Nephron progenitor cell (in vitro differentiated cells): ENCODE results near the gene GSE1.

Source experiments
- DNase-seq: peaks from one replicate; pipeline ENCODE4 v3.0.0; 2021
- H3K27ac Mint-ChIP-seq: 2 replicates; pipeline ENCODE4 v1.8.0; 2021; ENCODE audit warnings: mild to moderate bottlenecking, moderate library complexity, mixed read lengths
- H3K27me3 Mint-ChIP-seq: 2 replicates; pipeline ENCODE4 v1.8.0; 2021; ENCODE audit warnings: mild to moderate bottlenecking, low read depth, mixed read lengths; ENCODE audit not compliant: poor library complexity
- H3K36me3 Mint-ChIP-seq: 2 replicates; pipeline ENCODE4 v1.8.0; 2021; ENCODE audit warnings: low read depth, mixed read lengths
- H3K4me1 Mint-ChIP-seq: 2 replicates; pipeline ENCODE4 v1.8.0; 2021; ENCODE audit warnings: mixed read lengths
- H3K4me3 Mint-ChIP-seq: 2 replicates; pipeline ENCODE4 v1.8.0; 2021; ENCODE audit warnings: mild to moderate bottlenecking, moderate library complexity, mixed read lengths
- H3K9me3 Mint-ChIP-seq: 2 replicates; pipeline ENCODE4 v1.8.0; 2021; ENCODE audit warnings: mild to moderate bottlenecking, moderate library complexity, mixed read lengths
- TF ChIP-seq, protein P1 (sequence below): fragments of 200-600 bp; sonication (generic); IDR thresholded peaks from 2 replicates; pipeline ENCODE4 v1.5.0; 2021; ENCODE audit warnings: antibody characterized with exemption

GSE1 gene

DNA sequence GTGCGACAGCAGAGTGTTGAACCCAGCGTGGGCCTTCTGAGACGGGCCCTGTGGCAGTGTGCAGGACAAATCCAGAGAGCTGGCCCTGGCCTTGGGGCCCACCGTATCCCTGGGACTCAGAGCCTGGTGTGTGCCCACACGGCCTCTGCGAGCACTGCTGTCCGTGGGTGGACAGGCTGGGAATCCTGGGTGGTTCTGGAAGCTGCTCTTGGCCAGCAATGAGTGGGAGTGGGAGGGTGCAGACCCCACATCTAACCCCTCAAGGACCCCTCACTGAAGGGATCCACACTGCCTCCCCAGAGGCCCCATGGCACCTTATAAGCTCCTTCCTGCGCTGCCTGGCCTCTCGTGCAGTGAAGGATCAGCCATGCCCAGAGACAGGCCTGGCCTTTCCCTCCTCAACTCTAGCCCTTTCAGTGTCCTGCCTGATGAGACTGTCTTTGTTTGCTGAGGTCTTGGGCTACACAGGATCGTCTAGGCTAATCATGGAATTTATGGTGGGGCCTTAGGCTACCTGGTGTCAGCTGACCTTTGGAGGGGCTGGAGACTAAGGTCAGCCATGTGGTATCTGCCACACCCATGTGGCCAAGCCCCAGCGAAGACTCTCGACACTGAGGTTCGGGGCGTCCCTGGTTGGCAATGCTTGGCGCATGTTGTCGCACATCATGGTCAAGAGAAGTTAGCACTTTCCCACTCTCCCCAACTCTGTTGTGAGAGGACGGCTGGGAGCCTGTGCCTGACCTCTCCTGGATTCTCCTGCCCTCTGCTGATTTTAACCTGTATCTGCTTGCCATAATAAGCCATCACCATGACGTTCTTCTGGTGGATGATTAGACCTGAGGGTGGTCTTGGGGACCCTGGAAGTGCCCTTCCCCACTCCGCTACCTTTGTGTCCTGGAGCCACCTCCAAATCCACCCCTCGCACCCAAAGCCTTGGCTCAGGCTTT, 92.1 kb downstream of the GSE1 start:
- Mint-ChIP-seq H3K27me3 (peaks cover 28% of the 10 kb centered on the region), H3K27ac (no peak overlapping the region), H3K9me3 (no peaks in the 10 kb centered on the region), H3K36me3 (peaks cover 4% of the 10 kb centered on the region), H3K4me3 (no peak overlapping the region), H3K4me1 (peaks cover 17% of the 10 kb centered on the region)
- no peak for DNase-seq
- TF ChIP-seq, protein P1, sequence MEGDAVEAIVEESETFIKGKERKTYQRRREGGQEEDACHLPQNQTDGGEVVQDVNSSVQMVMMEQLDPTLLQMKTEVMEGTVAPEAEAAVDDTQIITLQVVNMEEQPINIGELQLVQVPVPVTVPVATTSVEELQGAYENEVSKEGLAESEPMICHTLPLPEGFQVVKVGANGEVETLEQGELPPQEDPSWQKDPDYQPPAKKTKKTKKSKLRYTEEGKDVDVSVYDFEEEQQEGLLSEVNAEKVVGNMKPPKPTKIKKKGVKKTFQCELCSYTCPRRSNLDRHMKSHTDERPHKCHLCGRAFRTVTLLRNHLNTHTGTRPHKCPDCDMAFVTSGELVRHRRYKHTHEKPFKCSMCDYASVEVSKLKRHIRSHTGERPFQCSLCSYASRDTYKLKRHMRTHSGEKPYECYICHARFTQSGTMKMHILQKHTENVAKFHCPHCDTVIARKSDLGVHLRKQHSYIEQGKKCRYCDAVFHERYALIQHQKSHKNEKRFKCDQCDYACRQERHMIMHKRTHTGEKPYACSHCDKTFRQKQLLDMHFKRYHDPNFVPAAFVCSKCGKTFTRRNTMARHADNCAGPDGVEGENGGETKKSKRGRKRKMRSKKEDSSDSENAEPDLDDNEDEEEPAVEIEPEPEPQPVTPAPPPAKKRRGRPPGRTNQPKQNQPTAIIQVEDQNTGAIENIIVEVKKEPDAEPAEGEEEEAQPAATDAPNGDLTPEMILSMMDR = no peak

DNA sequence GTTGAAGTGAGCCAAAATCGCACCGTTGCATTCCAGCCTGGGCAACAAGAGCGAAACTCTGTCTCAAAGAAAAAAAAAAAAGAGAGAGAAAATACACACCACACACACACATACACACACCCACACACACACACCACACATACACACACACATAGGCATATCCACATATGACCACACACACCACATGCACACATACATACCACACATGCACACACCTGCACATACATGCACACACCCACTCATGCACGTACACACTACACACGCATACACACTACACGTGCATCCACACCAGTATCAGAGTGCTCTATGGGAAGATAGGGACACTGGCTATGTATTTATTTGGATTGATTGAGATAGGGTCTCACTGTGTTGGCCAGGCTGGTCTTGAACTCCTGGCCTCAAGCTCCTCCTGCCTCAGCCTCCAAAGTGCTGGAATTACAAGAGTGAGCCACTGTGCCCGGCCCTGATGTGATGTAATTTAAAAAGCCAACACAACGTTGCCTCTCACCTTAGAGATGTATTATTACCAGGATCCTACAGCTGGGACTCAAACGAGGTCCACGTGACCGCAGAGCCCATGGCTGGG, 93.4 kb downstream of the GSE1 start:
- Mint-ChIP-seq H3K9me3 (no peaks in the 10 kb centered on the region), H3K27me3 (peaks cover 31% of the 10 kb centered on the region), H3K4me3 (no peak overlapping the region), H3K36me3 (peaks cover 4% of the 10 kb centered on the region), H3K4me1 (peaks cover 25% of the 10 kb centered on the region), H3K27ac (no peak overlapping the region)
- TF ChIP-seq, protein P1 = no peak
- no peak for DNase-seq

DNA sequence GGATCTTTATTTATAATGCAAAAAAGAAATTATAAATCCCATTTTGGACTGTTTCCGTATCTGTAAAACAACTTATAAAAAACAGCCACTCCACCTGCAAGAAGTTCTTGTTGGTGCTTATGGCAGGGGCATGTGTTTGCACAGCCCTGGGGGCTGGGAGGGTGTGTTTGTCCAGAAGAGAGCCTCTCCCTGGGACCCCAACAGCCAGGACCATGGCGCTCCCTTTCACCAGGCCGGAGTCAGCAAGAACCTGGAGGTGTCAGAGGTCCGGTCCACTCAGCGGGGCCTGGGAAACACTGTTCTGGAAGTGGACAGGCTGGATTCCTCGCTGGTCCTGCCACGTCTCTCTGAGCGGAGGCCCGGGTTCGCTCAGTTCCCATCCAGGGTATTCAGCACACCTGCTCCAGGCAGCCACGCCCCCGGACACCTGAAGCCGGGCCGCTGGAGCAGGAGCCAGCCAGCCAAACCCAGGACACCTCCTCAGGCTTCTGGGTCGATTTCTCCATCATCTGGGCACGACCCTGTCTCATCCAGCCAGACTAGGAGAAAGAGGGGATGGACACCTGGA, 94.5 kb downstream of the GSE1 start:
- TF ChIP-seq, protein P1 = no peak
- Mint-ChIP-seq H3K27ac (no peak overlapping the region), H3K4me1 (peaks cover 32% of the 10 kb centered on the region), H3K4me3 (no peak overlapping the region), H3K9me3 (peaks cover 6% of the 10 kb centered on the region), H3K27me3 (peaks cover 24% of the 10 kb centered on the region), H3K36me3 (peaks cover 4% of the 10 kb centered on the region)
- no peak for DNase-seq

DNA sequence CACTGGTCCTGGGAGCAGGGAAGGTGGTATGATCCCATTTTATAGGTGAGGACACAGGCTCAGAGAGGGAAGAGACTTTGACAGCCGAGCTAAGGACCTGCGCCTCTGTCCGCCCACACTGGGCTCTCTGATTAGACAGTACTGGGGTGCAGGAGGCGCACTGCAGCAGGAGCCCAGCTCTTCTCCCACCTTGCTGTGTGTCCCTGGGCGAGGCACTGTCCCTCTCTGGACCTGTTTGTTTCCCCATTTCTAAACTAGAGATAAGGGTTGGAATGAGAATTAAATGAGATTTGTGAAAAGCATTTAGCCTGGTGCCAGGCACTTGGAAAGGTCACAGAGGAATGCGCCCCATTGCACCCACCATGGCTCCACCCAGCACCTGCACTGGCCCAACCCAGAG, 95.2 kb downstream of the GSE1 start:
- H3K4me3 Mint-ChIP-seq = no peak overlapping the region
- no peak overlapping the region for H3K27ac Mint-ChIP-seq
- TF ChIP-seq, protein P1 = no peak
- H3K9me3 Mint-ChIP-seq = peaks cover 8% of the 10 kb centered on the region
- peaks cover 24% of the 10 kb centered on the region for H3K27me3 Mint-ChIP-seq
- DNase-seq = no peak
- peaks cover 39% of the 10 kb centered on the region for H3K4me1 Mint-ChIP-seq
- H3K36me3 Mint-ChIP-seq = peaks cover 4% of the 10 kb centered on the region

DNA sequence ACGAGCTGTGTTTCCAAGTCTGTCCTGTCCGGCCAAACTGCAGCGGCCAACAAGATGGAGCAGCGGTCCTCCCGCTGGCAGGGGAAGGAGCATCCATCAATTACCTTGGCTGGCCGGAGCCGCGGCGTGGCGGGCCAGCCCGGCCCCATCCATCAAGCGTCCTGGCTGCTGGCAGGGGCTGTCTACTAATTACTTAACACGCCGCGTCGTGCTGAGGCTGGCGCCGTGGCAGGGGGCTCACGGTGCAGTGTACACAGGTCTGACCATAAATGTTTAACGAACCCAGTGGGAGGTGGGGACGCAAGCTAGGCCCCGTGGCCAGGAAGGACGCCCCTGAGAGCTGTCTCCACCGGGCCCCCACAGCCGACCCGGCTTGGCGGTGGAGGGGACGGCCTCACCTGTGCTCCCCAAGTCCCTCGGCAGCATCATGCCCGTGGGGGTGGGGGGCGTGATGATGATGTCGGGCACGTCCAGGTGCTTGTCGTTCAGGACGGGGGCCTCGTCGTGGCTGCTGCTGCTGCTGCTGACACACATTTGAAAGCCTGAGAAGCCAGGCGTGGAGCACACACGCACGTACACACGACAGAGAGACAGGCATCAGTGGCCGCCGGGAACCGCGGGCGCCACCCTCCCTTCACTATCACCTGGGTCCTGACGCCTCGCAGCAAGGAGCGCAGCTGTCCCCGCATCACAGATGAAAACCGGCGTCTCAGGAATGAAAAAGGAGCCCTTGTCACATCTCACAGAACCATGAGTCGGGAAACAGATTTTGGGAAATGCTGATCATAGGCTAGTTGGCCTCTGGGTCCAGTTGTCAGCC, 96.9 kb downstream of the GSE1 start:
- Mint-ChIP-seq H3K4me3 (no peak overlapping the region), H3K27ac (no peak overlapping the region), H3K36me3 (peaks cover 4% of the 10 kb centered on the region), H3K27me3 (peaks cover 39% of the 10 kb centered on the region), H3K4me1 (peaks cover 42% of the 10 kb centered on the region), H3K9me3 (peaks cover 8% of the 10 kb centered on the region)
- peak; percentile 53 for DNase-seq
- TF ChIP-seq, protein P1 = no peak
